GM19467 (cell line): Measurements from ENCODE around the gene COLEC12.
"Not testable (repeated sequence)": the region's sequence is repeated elsewhere in the genome, so short reads cannot be mapped to it uniquely, and the experiment has no call there.

Source experiments
- ATAC-seq: cut with Tn5 transposase; IDR thresholded peaks from one replicate; pipeline ENCODE4 v1.9.1; 2021; ENCODE audit warnings: mild to moderate bottlenecking, moderate library complexity; ENCODE audit not compliant: unreplicated experiment

Gene COLEC12

DNA sequence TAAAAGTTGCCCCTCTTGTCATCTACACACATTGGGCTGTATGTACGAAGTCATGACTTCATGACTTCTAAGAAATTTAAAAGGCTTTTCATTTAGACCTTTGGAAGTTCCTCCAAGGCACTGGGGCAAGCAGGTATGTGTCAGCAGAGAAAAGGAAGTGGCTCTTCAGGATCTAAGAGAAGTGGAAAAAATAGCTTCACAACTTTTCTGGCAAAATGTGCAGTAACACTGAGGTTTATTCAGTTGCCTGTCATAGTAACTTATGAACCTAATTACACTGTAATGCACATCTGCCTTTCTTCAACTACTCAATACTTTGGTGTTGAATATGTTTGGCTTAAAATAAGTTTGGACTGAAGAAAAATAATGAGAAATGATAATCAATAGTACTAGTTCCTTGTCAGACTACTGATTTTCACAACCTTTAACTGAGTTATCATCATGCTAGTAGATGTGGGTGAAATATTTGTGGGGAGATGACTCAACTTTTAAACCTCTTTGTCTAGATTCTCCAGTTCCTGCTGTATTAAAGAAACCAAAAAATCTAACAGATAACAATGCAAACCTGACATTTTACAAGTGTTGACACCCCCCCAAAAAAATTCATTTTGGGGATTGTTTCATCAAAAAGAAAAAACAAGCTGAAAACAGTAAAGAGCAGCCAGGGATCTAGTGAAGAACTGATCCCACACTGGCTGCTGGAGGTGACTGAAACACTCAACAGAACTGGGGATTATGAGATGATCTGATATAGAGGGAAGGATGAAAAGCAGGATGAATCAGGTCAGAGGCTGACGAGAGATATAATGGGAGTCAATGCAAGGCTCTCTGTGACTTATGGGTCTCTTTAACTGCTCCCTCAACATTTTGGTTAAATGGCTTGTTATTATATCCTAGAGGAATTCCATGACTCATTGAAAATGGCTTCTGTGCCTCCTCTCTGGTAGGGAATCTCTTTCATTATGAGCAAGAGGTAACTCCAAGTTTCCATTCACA, 84.6 kb downstream of the COLEC12 start:
- ATAC-seq, result no peak

- ATAC-seq, result no peak
Measured at GRCh38 chr18:415047-415446, 85.5 kb downstream of the COLEC12 start.

DNA sequence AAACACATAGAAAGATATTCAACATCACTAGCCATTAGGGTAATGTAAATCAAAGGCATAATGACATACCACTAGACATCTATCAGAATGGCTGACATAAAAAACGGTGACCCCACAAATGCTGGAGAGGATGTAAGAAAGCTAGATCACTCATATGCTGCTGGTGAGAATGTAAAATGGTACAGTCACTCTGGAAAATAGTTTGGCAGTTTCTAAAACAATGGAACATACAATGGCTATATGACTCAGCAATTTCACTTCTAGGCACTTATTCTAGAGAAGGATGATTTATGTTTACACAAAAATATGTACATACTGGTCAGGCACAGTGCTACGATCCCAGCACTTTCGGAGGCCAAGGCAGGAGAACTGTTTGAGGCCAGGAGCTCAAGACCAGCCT, 87.3 kb downstream of the COLEC12 start:
- no peak for ATAC-seq

DNA sequence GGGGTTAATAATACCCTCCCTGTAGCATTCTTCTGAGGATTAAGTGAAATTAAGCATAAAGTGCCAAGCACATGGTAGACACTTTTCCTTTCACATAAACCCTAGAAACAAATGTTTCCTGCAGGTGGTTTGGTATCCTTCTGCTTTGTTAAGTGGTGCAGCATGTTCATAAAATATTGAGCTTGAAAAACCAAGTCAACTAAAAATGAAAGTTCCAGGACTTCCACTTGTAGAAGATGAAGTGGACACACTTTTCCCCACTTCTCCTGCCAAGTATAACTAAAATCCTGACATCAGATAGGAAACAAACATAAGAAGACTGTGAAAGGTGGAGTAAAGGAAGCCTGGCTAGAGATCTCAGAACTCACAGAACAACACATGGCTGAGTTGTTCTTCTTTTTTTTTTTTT, 90.5 kb downstream of the COLEC12 start:
- ATAC-seq, result no peak

GRCh38 chr18:408367-408766, 92.1 kb downstream of the COLEC12 start:
- no peak for ATAC-seq

- no peak for ATAC-seq
Measured at GRCh38 chr18:407626-408224, 92.8 kb downstream of the COLEC12 start.

DNA sequence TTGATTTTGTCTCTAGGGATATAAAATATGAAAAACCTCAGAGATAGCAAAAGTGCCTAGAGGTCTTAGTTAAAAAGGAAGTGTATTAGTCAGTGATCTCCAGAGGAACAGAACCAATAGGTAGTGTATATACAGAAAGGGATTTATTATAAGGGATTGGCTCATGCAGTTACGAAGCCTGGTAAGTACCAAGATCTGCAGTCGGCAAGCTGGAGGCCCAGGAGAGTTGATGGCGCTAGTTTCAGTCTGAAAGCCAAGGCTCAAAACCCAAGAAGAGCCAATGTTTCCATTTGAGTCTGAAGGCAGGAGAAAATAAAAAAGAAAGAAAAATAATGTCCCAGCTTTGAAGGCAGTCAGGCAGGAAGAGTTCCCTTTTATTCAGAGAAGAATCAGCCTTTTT, 93.3 kb downstream of the COLEC12 start:
- no peak for ATAC-seq

GRCh38 chr18:406677-407076, 93.8 kb downstream of the COLEC12 start:
- ATAC-seq, result no peak

DNA sequence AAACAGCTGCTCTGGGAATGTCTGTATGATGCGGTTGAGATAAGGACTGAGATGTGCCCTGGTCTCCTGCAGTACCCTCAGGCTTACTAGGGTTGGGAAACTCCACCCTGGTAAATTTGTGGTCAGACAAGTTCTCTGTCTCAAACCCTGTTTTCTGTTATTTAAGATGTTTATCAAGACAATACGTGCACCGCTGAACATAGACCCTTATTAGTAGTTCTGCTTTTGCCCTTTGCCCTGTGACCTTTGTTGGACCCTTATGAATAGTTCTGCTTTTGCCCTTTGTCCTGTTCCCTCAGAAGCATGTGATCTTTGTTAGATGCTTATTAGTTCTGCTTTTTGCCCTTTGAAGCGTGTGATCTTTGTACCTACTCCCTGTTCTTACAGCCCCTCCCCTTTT, 95.5 kb downstream of the COLEC12 start:
- not testable (repeated sequence) for ATAC-seq

- ATAC-seq, result no peak
Measured at GRCh38 chr18:404061-404636, 96.4 kb downstream of the COLEC12 start.

DNA sequence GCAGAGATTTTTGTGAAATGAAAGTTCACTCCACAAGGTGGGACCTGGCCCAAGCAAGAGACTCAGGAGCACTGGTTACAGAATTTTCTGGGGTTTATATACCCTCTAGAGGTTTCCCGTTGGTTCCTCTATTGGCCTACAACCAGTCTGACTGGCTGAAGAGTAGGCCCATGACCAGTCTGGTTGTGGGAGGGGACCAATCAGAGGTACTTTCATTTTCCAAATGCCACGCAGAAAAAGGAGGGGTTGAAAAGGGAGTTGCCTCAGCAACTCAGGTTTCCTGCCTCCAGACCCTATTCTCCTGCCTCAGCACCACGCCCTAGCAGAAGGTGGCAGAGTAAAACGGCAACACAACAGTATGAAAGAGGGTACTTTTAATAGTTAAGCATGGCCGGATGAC, 98.4 kb downstream of the COLEC12 start:
- ATAC-seq, result no peak

GRCh38 chr18:400456-400855, 100.0 kb downstream of the COLEC12 start:
- ATAC-seq, result no peak

GRCh38 chr18:399631-400135, 100.8 kb downstream of the COLEC12 start:
- no peak for ATAC-seq

DNA sequence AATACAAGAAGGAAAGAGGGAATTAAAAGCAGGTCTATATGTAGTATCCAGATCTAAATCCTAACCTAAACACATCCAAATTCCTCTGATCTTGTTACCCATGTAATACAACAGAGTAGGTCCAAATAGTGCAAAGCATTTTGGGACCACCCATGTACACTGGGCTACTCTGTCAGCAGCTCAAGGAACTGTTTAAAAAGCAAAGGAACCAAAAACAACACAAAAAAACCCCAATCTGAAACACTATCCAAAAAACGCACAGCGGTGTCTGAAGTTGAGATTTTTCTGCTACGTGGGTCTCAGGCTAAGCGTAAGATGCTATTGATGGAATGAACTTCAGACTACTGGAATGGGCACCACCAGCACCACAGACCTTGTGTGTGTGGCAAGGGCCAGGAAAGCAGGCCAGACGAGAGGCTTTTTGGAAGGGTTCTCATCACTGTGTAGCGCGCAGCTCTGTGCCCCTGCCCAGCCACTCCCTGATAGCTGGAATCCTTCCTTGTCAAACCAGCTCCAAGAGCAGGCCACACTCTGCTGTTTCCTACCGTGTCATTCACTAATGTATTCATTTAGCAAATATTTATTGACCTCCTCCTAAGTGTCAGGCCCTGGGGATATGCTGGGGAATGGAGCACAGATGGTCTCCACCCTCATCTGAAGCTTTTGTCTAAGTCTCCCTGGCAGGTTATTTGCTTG, 101.4 kb downstream of the COLEC12 start:
- ATAC-seq, result no peak

- no peak for ATAC-seq
Measured at GRCh38 chr18:396556-396955, 103.9 kb downstream of the COLEC12 start.

DNA sequence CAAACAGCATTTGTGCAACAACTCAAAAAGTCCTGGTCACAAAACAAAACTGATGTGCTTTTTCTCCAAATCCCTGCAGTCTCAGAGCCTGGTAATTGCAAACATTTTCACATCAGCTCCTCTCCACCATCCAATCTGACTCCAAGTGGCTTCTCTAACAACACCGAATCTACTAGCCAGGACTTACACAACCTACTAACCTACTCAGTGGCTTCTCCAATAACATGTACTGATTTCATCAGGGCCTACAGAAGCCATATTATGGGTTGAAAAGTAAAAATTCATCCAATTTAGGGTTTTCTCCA, 104.3 kb downstream of the COLEC12 start:
- ATAC-seq, result no peak

- no peak for ATAC-seq
Measured at GRCh38 chr18:395456-396250, 104.8 kb downstream of the COLEC12 start.

DNA sequence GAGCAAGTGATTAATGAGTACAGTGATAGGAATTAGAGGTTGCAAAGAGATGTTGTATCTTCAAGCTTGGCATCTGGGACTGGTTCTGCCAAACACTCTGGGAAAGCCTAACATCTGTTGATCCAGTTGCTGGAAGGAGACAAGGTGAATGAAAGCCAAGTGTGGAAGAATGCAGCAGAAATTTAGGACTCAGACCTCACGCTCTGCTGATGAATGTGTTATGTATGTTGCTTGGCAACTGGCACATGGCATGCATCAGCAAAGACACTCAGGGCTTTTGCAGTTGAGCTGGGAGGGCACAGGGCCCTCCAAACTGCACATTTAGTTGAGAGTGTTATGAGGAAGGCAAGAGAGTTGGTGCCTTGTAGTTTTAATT, 105.5 kb downstream of the COLEC12 start:
- no peak for ATAC-seq

- no peak for ATAC-seq
Measured at GRCh38 chr18:394262-394986, 106.1 kb downstream of the COLEC12 start.

- ATAC-seq, result no peak
Measured at GRCh38 chr18:393574-393957, 106.9 kb downstream of the COLEC12 start.
